22Rv1 (cell line): Measurements from ENCODE around the gene DGCR2.
"Not testable (repeated sequence)": the region's sequence is repeated elsewhere in the genome, so short reads cannot be mapped to it uniquely, and the experiment has no call there.

Experiments
- H3K27ac ChIP-seq: fragments of 450-650 bp; 2 replicates; pipeline ENCODE4 v1.5.1; 2017
- ZFX ChIP-seq: fragments of 450-650 bp; IDR thresholded peaks from 2 replicates; pipeline ENCODE4 v1.6.1; 2017; ENCODE audit warnings: antibody characterized with exemption, borderline replicate concordance
- TF ChIP-seq, protein P1 (sequence below): fragments of 450-650 bp; IDR thresholded peaks from 2 replicates; pipeline ENCODE4 v1.5.1; 2017; ENCODE audit warnings: mild to moderate bottlenecking

Gene DGCR2

DNA sequence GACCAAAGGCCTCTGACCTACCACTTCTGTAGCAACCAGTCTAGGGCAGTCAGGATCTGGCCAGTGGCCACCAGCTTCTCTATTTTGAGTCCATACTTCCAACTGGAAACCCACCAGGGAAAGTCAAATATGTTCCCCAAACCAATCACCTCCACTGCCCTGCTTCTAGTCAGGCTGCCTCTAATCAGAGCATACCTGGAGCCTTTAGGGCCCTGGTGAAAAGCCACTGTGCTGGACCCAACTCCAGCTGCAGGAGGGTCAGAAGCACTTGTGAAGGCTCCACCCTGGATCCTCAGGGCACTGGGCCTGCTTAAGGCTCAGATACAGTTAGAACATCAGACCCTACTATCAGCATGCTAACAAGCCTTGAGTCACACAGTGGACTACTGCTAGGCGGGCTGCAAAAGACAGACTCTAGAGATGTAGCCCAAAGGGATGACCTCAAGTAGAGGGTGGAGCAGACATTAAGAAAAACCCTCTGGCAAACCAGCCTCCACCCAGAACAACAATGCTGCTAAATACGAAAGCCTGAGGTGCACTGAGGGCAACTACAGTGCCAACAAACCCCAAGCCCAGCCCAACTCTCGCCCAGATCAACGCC lies 69.2 kb downstream of the DGCR2 start:
- TF ChIP-seq, protein P1, sequence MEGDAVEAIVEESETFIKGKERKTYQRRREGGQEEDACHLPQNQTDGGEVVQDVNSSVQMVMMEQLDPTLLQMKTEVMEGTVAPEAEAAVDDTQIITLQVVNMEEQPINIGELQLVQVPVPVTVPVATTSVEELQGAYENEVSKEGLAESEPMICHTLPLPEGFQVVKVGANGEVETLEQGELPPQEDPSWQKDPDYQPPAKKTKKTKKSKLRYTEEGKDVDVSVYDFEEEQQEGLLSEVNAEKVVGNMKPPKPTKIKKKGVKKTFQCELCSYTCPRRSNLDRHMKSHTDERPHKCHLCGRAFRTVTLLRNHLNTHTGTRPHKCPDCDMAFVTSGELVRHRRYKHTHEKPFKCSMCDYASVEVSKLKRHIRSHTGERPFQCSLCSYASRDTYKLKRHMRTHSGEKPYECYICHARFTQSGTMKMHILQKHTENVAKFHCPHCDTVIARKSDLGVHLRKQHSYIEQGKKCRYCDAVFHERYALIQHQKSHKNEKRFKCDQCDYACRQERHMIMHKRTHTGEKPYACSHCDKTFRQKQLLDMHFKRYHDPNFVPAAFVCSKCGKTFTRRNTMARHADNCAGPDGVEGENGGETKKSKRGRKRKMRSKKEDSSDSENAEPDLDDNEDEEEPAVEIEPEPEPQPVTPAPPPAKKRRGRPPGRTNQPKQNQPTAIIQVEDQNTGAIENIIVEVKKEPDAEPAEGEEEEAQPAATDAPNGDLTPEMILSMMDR: no peak
- no peak for TF ChIP-seq ZFX
- H3K27ac ChIP-seq: no peak overlapping the region

DNA sequence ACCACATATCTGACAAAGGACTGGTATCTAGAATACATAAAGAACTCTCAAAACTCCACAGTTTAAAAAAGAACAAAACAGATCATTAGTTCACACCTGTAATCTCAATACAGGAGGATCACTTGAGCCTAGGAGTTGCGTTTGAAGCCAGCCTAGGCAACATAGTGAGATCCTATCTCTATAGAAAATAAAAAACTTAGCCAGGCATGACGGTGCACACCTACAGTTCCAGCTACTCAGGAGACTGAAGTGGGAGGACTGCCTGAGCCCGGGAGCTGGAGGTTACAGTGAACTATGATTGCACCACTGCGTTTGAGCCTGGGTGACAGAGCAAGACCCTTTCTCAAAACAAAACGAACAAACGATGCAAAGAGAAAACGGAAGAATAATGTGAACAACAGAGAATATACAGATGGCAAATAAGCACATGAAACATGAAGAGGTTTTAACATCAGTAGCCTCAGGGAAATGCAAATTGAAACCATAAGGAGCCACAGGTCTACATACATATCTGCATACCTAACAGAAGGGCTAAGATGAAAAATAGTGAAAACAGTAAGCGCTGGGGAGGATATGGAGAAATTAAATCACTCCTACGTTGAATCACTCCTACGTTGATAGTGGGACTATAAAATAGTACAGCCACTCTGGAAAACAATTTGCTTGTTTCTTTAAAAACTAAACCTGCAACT lies 70.7 kb downstream of the DGCR2 start:
- H3K27ac ChIP-seq: 0 out of 2 replicates have a peak overlapping the region, but pooled peaks have one; percentile 5
- TF ChIP-seq, protein P1: no peak
- no peak for TF ChIP-seq ZFX

DNA sequence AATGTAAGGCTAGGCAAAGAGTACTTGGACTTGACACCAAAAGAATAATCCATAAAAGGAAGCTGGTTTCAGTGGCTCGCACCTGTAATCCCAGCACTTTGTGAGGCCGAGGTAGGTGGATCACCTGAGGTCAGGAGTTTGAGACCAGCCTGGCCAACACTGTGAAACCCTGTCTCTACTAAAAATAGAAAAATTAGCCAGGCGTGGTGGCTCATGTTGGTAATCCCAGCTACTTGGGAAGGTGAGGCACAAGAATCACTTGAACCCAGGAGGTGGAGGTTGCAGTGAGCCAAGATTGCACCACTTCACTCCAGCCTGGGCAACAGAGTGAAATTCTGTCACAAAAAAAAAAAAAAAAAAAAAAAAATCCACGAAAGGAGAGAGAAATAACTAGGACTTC lies 71.4 kb downstream of the DGCR2 start:
- not testable (repeated sequence) for H3K27ac ChIP-seq

DNA sequence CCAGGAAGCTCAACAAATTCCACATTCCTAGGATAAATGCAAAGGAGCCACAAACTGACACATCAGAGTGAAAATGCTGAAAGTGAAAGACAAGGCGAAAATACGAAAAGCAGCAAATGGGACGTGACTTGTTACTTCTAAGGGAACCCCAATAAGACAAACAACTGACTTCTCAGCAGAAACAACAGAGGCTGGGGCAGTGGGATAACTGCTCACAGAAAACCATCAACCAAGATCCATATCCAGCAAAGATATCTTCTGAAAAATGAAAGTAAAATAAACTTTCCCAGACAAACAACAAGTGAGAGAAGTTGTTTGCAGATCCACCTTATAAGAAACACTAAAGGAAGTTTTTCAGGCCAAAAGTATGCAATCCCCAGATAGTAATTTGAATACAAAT lies 72.1 kb downstream of the DGCR2 start:
- no peak overlapping the region for H3K27ac ChIP-seq
- no peak for TF ChIP-seq ZFX
- TF ChIP-seq, protein P1: no peak

DNA sequence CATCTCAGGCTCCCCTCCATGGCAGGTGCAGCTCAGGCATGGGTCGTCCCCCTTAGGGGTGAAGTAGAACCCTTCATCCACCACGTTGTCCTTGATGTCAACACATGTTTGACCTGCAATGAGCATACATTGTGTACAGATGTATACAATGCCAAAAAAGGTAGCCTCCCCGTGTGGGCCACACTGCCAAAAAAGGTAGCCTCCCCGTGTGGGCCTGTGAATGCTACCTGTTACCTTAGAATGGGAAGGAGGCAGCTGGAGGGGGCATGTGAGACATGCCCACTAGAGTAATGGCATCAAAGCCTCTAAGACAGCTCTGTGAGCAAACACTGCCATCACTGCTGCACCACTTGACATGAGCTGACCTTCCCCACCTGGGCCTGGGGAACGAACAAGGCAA lies 73.7 kb downstream of the DGCR2 start:
- TF ChIP-seq, protein P1: no peak
- TF ChIP-seq ZFX: no peak
- H3K27ac ChIP-seq: no peak overlapping the region

DNA sequence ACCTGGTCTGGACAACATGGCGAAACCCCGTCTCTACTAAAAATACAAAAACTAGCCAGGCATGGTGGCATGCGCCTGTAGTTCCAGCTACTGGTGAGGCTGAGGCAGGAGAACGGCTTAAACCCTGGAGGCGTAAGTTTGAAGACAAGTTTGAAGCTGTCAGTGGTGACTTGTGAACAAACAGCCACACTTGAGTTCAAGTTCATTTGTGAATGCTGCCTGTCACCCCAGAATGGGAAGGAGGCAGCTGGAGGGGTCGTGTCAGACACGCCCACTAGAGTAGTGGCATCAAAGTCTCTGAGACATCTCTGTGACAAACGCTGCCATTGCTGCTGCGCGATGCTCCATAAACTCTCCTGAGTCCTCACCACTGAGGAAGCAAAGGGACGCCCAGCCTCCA lies 74.2 kb downstream of the DGCR2 start:
- H3K27ac ChIP-seq: no peak overlapping the region
- TF ChIP-seq ZFX: no peak
- TF ChIP-seq, protein P1: no peak

DNA sequence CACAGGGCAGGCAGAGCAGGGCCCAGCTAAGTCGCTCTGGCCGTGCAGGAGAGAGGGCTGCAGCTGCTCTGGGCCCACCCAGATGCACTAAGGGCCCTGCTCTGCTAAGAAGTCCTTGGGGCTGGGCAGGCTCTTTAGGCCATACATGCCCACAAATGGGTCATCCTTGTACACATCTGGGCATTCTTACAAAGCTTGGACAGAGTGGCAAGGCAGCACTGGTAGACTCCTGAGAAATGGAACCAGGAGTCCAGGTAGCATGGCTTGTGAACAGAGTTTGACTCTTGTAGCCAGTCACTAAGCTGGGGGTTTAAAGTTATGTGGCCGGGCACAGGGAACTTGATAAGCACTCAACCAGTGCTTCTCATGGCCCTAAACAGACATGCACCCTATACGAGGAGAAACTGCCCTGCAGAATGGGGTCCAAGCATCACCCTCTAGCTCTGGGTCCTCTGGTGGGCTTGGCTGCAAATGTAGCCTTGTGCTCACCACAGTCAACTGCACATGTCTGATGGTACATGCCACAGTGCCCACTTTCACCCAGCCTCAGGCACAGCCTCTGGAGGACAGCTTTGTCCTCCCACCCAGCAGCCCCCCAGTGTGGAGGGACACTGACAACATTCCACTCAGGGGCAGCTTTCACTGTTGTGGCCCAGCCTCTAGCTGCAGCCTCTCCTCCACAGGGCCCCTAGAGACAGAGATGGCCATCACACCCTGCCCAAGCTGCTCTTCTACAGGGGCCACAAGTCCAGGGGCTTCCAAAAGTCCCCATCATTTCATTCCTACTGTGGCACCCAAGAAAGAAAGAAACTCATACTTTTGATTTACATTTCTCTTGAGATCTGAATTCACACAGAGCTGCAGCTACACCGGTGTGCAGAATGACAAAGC lies 75.2 kb downstream of the DGCR2 start:
- H3K27ac ChIP-seq: no peak overlapping the region
- TF ChIP-seq, protein P1: no peak
- no peak for TF ChIP-seq ZFX
